GM18861 (cell line): Measurements from ENCODE around the gene ATF6B.
"Not testable (repeated sequence)": the region's sequence is repeated elsewhere in the genome, so short reads cannot be mapped to it uniquely, and the experiment has no call there.

Source experiments
- ATAC-seq: cut with Tn5 transposase; IDR thresholded peaks from one replicate; pipeline ENCODE4 v1.9.1; 2021; ENCODE audit not compliant: unreplicated experiment

ATF6B gene

GRCh38 chr6:32083812-32084768 lies 44.0 kb downstream of the ATF6B start:
- ATAC-seq = no peak

GRCh38 chr6:32082935-32083334 lies 45.1 kb downstream of the ATF6B start:
- ATAC-seq = no peak

- no peak for ATAC-seq
These were observed 45.6 kb downstream of the ATF6B start for GRCh38 chr6:32082478-32082877.

GRCh38 chr6:32081168-32081990 lies 46.7 kb downstream of the ATF6B start:
- no peak for ATAC-seq

- no peak for ATAC-seq
These were observed 48.3 kb downstream of the ATF6B start for GRCh38 chr6:32079566-32080290.

- no peak for ATAC-seq
These were observed 51.7 kb downstream of the ATF6B start for GRCh38 chr6:32076321-32076809.

- ATAC-seq = no peak
These were observed 52.3 kb downstream of the ATF6B start for GRCh38 chr6:32075781-32076180.

- ATAC-seq = no peak
These were observed 53.0 kb downstream of the ATF6B start for GRCh38 chr6:32074996-32075532.

- ATAC-seq = no peak
These were observed 54.4 kb downstream of the ATF6B start for GRCh38 chr6:32073613-32074012.

- ATAC-seq = no peak
These were observed 54.9 kb downstream of the ATF6B start for GRCh38 chr6:32073101-32073500.

- ATAC-seq = no peak
These were observed 57.1 kb downstream of the ATF6B start for GRCh38 chr6:32070814-32071543.

- no peak for ATAC-seq
These were observed 58.0 kb downstream of the ATF6B start for GRCh38 chr6:32069878-32070515.

- ATAC-seq = no peak
These were observed 58.6 kb downstream of the ATF6B start for GRCh38 chr6:32069460-32069859.

GRCh38 chr6:32068867-32069266 lies 59.2 kb downstream of the ATF6B start:
- no peak for ATAC-seq

GRCh38 chr6:32068315-32068714 lies 59.7 kb downstream of the ATF6B start:
- ATAC-seq = not testable (repeated sequence)

- ATAC-seq = not testable (repeated sequence)
These were observed 60.5 kb downstream of the ATF6B start for GRCh38 chr6:32067521-32067920.
